Activated naive CD8-positive, alpha-beta T cell treated with anti-CD3 and anti-CD28 coated beads, Interleukin-2, amount 50 U/mL, for 16 hours (primary cell): ENCODE measurements around the gene CNDP2.

ENCODE experiments used
- DNase-seq: peaks from one replicate; pipeline ENCODE4 v3.0.0-alpha.2; 2020; ENCODE audit warnings: low read depth, low spot score

Gene CNDP2

DNA sequence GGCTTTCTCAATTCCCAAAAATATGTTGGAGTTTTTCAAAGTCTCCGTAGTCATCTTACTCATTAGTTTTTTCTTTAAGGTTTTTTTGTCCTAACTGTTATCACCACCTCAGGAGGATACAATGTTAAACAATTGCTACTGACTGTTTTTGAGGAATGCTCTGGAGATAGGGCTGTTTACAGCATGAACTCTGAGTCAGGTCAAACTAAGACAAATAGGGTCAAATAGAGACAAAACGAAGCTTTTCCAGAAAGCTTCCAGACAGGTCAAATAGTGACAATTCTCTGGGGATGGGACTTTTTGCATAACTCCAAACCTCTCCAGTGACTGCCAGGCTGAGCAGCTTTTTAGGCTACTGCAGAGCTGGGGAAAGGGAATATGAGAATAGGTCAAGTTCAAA is 23.9 kb upstream of the CNDP2 start:
- no peak for DNase-seq

DNA sequence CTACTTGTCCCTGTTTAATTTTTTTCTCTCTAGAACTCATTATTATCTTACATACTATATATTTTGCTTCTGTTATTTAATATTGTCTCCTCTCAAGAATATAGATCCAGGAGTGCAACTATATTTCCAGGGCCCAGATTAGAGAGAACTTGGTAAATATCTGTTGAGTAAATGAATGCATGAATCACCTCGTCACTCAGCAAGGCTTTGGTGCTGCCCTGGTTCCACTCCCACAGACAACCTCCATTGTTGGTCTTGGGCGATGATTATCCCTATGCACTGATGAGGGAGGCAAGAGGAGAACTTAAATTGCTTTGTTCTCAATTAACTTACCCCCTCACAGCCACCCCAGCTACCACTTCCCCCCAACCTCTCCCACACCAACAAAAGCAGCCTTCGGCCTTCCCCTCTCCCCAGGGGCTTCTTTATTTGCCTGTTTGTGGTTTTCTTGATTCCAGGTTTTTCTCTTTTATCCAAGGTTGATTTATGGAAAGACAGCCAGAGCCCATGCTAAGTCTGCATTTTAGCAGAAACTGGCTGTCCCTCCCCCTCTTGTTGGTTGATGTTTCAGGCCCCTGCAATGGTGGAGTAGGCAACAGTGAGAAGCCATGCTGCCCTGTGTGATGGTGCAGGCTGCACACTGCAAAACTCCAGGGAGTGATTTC is 22.1 kb upstream of the CNDP2 start:
- DNase-seq = no peak

- DNase-seq = no peak
Measured at GRCh38 chr18:74476140-74476539, 20.0 kb upstream of the CNDP2 start.

GRCh38 chr18:74477771-74478170 is 18.4 kb upstream of the CNDP2 start:
- DNase-seq = no peak

DNA sequence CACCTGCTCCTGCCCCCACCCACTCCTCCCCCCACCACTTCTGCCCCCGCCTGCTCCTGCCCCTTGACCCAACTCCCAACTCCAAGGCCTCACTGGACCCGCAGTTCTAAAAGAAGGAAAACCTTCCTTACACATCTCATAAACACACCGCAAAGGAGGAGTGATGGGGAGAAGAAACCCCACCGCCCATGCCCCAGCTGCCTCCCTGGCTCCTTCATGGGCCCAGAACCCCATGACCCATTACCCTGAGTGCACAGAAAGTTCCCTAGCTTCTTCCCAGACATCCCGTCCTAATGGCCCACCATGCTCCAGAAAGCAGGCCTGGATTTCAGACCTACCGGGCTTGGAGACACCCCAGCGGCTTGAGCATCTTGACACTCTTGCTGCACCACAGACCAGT is 17.8 kb upstream of the CNDP2 start:
- no peak for DNase-seq

DNA sequence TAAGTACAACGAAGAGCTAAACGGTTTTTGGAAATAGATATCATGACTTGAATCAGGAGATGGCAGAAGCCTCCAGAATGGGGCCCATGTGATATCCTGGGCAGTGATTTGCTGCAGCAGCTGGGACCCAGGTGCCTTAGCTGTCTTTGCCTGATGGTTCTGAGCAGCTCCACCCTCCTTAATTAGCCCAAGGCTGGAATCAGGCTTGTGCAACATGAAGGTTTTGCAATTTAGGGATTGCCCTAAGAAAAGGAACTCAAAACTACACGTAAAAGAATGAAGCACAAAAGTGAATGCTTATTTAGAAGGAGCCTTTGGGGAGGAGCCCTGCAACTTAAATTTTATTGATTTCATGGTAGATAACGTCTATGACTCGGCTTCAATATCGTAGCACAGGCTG is 17.3 kb upstream of the CNDP2 start:
- DNase-seq = no peak

- no peak for DNase-seq
Measured at GRCh38 chr18:74479486-74480148, 16.5 kb upstream of the CNDP2 start.

DNA sequence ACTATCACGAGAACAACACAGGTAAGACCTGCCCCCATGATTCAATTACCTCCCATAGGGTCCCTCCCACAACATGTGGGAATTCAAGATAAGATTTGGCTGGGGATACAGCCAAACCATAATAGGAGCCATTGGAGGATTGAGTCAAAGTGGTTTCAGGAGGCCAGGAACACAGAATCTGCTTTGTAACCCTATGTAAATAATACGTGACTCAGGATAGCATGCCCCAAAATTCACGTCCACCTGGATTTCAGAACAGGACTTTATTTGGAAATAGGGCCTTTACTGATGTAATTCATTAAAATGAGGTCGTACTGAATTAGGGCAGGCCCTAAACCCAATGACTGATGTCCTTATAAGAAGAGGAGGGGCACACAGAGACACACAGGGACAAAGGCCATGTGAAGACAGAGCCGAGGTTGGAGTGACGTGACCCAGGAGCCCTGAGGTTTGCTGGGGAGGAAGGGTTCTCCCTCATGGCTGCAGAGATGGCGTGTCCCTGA is 16.0 kb upstream of the CNDP2 start:
- no peak for DNase-seq

GRCh38 chr18:74482697-74483096 is 13.5 kb upstream of the CNDP2 start:
- DNase-seq = no peak

GRCh38 chr18:74486119-74486849 is 9.9 kb upstream of the CNDP2 start:
- no peak for DNase-seq

DNA sequence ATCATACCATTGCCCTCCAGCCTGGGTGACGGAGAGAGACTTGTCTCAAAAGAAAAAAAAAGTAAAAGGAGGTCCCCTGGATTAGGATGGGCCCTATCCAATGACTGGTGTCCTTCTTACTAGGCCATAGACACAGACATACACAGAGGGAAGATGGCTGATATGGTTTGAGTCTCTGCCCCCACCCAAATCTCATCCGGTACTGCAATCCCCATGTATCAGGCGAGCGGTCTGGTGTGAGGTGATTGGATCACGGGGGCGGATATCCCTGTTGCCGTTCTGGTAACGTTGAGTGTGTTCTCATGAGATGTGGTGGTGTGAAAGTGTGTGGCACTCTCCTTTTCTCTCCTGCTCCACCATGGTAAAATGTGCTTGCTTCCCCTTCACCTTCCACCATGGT is 7.8 kb upstream of the CNDP2 start:
- no peak for DNase-seq

DNA sequence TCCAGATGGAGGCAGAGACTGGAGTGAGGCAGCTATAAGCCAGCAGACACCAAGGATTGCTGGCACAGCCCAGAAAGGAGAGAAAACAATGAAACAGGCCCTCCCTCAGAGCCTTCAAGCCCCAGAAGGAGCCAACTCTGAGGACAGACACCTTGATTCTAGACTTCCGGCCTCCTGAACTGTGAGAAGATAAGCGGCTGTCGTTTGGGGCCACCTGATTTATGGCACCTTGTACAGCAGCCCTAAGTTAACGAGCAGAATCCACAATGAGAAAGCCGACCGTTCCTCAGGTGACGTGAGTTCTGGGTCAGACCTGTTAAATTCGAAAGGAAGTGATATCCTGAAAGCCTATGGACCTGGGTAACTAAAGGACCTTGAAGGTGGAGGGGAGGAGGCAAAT is 7.3 kb upstream of the CNDP2 start:
- DNase-seq = no peak

DNA sequence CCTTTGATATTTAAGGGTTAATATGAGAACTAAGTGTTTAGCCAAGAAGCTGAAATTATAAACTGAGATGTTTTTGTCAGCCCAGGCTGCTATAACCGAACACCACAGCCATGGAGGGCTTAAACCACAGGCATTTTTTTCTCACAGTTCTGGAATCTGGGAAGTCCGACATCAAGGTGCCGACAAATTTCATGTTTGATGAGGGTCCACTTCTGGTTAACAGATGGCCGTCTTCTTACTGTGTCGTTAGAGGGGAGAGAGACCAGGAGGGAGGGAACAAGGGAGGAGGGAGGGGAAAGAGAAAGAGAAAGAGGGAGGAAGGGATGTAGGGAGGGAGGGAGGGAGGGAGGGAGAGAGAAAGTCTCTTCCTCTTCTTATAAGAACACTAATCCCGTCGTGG is 6.5 kb upstream of the CNDP2 start:
- DNase-seq = no peak

GRCh38 chr18:74492259-74492658 is 3.9 kb upstream of the CNDP2 start:
- no peak for DNase-seq

DNA sequence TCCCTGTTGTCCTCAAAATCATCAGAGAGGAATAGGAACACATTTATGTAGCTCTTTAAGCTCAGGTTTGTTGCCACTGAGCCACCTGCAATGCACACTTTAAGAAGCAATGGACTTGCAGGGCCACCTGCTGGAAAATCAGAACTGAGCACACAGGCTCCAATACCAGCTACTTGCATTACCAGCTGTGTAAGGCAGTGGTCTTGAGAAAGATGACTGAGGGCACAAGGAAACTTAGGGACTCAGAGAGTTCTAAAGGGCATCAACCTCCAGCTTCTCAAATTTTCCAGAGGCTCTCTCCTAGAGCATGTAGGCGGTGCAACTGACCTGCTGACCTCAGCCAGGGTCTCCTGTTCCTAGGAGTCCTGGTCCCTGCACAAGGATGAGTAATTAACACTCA is 2.5 kb upstream of the CNDP2 start:
- no peak for DNase-seq

DNA sequence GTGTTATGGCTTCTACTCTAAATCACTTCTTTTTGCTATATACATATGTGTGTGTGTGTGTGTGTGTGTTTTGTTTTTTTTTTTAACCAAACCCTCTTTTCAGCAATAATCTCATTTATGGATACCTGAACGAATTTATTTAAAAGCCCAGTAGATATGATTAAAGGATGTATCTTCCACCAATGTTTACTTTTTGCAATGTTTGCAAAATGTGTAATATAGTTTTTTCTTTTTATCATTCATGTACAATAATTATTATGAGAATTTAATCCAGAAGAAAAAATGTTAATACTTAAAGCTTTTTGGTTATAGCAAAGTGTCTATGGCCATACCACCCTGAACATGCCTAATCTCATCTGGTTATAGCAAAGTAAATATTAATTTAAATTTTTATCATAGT is 1.6 kb upstream of the CNDP2 start:
- DNase-seq = no peak

DNA sequence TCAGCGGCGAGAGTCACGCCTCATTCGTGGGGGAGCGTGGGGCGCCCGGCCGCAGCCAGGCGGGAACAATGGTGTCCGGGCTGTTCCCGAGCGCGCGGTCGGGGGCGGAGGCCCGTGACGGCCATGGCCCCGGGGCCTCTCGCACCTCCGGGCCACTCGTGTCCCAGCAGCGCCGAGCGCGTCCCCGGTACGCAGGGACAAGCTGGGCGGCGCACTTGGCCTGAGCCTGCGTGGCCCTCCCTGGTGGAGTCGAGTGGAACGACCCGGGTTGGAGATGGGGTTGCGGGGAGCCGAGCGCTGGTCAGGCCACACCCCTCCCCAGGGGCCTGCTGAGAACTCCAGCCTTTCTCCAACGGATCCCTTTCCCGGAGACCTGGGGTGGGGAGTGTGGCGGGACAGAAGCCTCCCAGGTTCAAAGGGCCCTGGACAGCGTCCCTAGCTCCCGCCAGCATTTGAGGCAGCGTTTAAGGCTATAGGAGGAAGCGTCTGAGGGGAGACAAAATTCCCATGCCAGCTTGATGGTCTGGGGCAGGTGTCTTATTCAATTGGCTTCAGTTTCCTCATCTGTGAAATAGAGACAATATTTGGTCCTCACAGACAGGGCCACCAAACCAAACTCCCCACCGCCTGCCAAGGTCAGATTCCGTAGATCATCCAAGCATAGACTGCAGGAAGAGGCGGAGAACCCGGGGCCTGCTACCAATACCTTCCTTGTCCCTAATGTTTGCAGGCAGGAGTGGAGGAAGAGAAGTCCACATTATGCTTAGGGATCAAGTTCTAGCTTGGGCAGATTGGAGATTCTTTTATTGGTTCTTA is 553 bp downstream of the CNDP2 start:
- no peak for DNase-seq

GRCh38 chr18:74497324-74497676 is 1.1 kb downstream of the CNDP2 start:
- DNase-seq = no peak

DNA sequence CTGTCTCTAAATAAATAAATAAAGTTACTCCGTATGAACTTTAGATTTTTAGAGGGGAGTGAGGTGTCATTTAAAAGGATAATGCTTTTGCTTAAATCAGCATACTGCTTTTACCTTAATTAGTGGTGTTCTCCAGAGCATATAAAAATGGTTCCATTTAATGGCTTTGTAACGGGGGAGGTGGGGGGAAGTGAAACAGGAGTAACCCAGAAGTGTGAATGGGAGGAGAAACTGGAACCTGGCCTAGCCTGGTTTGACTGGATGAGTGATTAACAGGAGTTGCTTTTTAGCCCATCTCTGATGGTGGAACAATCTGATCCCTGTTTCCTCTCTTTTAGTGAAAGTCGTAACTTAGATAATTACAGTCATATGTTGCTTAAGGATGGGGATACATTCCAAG is 1.6 kb downstream of the CNDP2 start:
- DNase-seq = no peak

DNA sequence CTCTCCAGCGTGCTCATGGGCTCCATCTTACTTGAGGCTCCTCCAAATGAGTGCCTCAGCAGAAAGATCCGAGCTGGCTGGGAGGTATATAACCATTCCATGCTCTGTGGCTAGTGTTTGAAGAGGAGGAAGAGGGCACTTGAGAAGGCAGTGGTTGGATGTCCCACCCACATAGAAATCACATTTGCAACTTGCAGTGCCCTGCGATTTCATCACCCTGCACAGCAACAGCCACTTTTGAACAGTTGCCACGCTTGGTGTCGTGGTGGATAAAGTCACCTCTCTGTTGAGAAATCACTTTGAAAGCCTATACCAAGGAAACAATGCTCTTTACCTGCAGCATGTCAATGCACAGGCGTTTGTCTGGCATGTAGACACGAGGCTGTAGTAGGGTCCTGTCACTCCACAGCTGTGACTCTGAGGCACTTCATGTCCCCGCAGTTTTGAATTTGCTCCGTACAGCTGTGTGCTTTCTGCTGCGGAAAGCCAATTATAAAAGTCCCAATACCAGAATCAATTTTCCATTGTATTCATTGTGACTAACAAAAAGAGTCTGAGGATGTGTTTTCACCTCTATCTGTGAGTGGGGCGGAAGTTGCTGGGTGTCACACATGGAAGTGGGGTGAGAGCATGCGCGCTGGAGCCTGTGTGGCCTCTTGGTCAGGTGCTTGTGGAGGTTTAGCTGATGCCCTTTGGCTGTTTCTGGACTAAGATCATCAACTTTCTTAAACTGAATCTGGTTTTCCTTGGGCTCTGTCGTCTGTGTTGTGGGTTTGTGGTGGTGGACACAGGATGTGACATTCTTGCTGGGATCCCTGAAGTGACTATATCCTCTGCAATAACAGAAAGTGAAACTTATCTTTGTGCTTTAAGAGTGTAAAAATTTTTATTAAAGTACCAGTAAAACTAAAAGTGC is 2.8 kb downstream of the CNDP2 start:
- peak; percentile 53 for DNase-seq

GRCh38 chr18:74499633-74500032 is 3.5 kb downstream of the CNDP2 start:
- DNase-seq = no peak
